Left lung (tissue), 10 donors: ENCODE results near the gene RBPJ. TPM values are rescaled to one million over a fixed set of nuclear protein-coding genes. Genes with fewer than 3 reads are reported as not detected.

Experiments
- ATAC-seq: fragments of 200-7000 bp; cut with Tn5 transposase; one replicate; pipeline ENCODE4 v1.9.1; 2020; ENCODE audit warnings: moderate library complexity
- DNase-seq, 4 donors: peaks; one replicate each; pipeline ENCODE4 v3.0.0-alpha.2; 2013 to 2020
- H3K27ac ChIP-seq, 2 donors: fragments of 200-600 bp; sonication (generic) in 1 of 2; one replicate each; pipeline versions ENCODE4 v1.5.0 to v1.8.0; 2020 to 2021
- H3K27me3 ChIP-seq, 2 donors: fragments of 200-600 bp; sonication (generic) in 1 of 2; one replicate each; pipeline versions ENCODE4 v1.5.0 to v1.8.0; 2020 to 2021
- H3K36me3 ChIP-seq, 2 donors: fragments of 200-600 bp; sonication (generic) in 1 of 2; one replicate each; pipeline versions ENCODE4 v1.5.0 to v1.8.0; 2020 to 2021
- H3K4me1 ChIP-seq, 2 donors: fragments of 200-600 bp; one replicate each; pipeline ENCODE4 v1.8.0; 2021
- H3K4me3 ChIP-seq, 2 donors: fragments of 200-600 bp; sonication (generic) in 1 of 2; one replicate each; pipeline versions ENCODE4 v1.5.0 to v1.8.0; 2020 to 2021; ENCODE audit warnings: mild to moderate bottlenecking in 1 of 2
- H3K9me3 ChIP-seq, 2 donors: fragments of 200-600 bp; sonication (generic) in 1 of 2; one replicate each; pipeline versions ENCODE4 v1.5.0 to v1.8.0; 2020 to 2021
- intact Hi-C, 2 donors: fragments of 100-400 bp; cut with DNase I; formaldehyde crosslinking; loops; one replicate each; pipeline versions ENCODE4 v1.11.2 to v1.14.2; 2022
- polyA plus RNA-seq, 6 donors: library from polyadenylated mRNA; unstranded; fragments of 120-200 nt; gene quantifications; one replicate each; pipeline ENCODE4 v1.2.1, GENCODE V29; 2013; ENCODE audit not compliant: insufficient read length in 6 of 6
- total RNA-seq, 2 donors: library from RNA; stranded (reverse); fragmentation: NEBNext Ultra II Directional; extraction: Animal tissue kit (Norgen Biotek cat#: 25700); gene quantifications; one replicate each; pipeline ENCODE4 v1.2.1, GENCODE V29; 2021
- TF ChIP-seq, protein P1 (sequence below), 2 donors: fragments of 200-600 bp; sonication (generic) in 1 of 2; IDR thresholded peaks; one replicate each; pipeline versions ENCODE4 v1.5.0 to v1.8.0; 2021; ENCODE audit warnings: antibody characterized with exemption in 2 of 2
- donor health status: DM: no; HTN: yes; CAD: no.
- donor health status: DM: no; HTN: no; CAD: no.

Gene RBPJ
- total and polyA plus RNA-seq, 8 donors, result 88.6 to 127 (median 105) TPM

DNA sequence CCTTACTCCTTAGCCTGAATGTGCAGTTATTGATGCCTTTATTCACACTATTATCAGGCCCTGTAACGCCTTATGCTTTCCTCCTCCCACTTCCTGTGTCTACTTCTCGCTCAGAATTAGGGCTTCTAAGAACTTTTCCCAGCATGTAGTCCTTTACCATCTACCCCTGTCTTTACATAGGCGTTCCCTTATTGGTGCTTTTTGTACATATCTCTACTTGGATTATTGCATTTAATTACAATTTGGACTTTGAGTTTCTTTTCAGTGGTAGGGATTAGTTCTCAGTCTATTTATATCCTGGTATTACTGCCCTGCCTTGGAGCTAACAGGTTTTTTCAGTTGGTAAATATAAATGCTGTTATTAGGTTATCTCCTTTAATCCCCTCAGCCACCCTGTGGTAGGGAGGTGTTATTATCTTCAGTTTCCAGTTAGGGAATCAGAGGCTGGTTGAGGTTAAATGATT, 84.0 kb downstream of the RBPJ start:
- Histone ChIP-seq H3K27me3 (no peaks in the 10 kb centered on the region), H3K4me3 (no peak overlapping the region), H3K9me3 (peaks cover 0 to 14% of the 10 kb centered on the region in 2 donors), H3K4me1 (peaks cover 0 to 7% of the 10 kb centered on the region in 2 donors), H3K27ac (no peak overlapping the region), H3K36me3 (peaks cover 0 to 18% of the 10 kb centered on the region in 2 donors)
- no peak for DNase-seq
- intact Hi-C loops, result no loop called here
- TF ChIP-seq, protein P1, sequence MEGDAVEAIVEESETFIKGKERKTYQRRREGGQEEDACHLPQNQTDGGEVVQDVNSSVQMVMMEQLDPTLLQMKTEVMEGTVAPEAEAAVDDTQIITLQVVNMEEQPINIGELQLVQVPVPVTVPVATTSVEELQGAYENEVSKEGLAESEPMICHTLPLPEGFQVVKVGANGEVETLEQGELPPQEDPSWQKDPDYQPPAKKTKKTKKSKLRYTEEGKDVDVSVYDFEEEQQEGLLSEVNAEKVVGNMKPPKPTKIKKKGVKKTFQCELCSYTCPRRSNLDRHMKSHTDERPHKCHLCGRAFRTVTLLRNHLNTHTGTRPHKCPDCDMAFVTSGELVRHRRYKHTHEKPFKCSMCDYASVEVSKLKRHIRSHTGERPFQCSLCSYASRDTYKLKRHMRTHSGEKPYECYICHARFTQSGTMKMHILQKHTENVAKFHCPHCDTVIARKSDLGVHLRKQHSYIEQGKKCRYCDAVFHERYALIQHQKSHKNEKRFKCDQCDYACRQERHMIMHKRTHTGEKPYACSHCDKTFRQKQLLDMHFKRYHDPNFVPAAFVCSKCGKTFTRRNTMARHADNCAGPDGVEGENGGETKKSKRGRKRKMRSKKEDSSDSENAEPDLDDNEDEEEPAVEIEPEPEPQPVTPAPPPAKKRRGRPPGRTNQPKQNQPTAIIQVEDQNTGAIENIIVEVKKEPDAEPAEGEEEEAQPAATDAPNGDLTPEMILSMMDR (IDR thresholded peaks at IDR 0.05), result no peak
- ATAC-seq, result no peak

DNA sequence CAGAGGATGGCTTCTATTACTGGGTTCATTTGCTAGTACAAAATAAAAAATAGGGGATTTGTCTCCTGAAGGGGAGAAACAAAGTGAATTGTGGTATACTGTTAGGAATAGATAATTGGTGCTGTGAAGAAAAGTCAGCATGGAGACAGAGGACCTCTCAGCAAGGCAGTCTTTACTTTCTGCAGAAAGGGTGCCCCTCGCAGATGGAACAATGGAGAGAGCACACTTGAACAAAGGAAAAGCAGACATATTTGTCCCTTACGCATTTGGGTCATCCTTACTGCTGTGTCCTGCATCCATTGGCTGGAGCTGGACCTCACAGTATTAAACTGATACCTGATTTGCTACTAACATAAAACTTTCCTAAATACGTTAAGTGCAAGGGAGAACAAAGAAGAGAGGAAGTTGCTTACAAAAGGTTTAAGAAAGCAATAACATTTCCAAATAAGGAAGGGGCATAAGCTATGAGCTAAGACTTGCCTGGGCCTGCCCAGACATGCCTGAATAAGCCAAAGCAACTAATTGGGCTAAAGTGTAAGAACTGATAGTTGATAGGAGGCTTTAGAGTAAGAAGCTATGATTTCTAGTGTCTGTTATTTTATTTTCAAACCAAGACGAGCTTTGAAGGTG, 85.6 kb downstream of the RBPJ start:
- no peak overlapping the region for H3K4me3 ChIP-seq

DNA sequence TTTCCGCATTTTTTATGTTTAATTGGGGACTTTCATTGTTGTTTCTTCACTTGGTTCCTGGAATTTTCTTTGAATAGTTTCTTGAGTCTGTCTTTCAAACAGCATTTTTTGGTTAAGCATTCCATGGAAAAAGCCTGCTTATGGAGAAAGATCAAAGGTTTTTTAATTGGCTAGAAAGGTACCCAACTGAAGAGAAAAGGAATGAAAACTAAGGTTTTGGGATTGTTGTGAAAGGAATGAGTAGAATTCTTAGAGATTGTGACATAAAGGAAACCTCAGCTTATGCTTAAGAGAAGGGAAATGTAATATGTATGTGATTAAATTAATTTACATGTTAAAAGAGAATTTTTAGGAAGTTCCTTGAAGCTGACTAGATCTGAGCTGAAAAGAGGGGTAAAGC, 86.7 kb downstream of the RBPJ start:
- Histone ChIP-seq H3K9me3 (peaks cover 0 to 14% of the 10 kb centered on the region in 2 donors), H3K4me3 (no peak overlapping the region), H3K36me3 (peaks cover 0 to 18% of the 10 kb centered on the region in 2 donors), H3K27me3 (no peaks in the 10 kb centered on the region), H3K27ac (peak overlapping the region in 1 of 2 donors; percentile 34), H3K4me1 (peaks cover 0 to 9% of the 10 kb centered on the region in 2 donors)
- no peak for ATAC-seq
- intact Hi-C loops, result no loop called here
- no peak for DNase-seq
- TF ChIP-seq, protein P1 (IDR thresholded peaks at IDR 0.05), result no peak

More for the DNA sequence above, 85.6 kb downstream of the RBPJ start:
- Histone ChIP-seq H3K27me3 (no peaks in the 10 kb centered on the region), H3K4me1 (peaks cover 0 to 6% of the 10 kb centered on the region in 2 donors), H3K27ac (peak overlapping the region; percentile 2 to 15), H3K36me3 (peaks cover 0 to 18% of the 10 kb centered on the region in 2 donors), H3K9me3 (peaks cover 0 to 14% of the 10 kb centered on the region in 2 donors)
- TF ChIP-seq, protein P1 (IDR thresholded peaks at IDR 0.05), result no peak
- DNase-seq (no peak), ATAC-seq (no peak)
- intact Hi-C loops, result no loop called here

DNA sequence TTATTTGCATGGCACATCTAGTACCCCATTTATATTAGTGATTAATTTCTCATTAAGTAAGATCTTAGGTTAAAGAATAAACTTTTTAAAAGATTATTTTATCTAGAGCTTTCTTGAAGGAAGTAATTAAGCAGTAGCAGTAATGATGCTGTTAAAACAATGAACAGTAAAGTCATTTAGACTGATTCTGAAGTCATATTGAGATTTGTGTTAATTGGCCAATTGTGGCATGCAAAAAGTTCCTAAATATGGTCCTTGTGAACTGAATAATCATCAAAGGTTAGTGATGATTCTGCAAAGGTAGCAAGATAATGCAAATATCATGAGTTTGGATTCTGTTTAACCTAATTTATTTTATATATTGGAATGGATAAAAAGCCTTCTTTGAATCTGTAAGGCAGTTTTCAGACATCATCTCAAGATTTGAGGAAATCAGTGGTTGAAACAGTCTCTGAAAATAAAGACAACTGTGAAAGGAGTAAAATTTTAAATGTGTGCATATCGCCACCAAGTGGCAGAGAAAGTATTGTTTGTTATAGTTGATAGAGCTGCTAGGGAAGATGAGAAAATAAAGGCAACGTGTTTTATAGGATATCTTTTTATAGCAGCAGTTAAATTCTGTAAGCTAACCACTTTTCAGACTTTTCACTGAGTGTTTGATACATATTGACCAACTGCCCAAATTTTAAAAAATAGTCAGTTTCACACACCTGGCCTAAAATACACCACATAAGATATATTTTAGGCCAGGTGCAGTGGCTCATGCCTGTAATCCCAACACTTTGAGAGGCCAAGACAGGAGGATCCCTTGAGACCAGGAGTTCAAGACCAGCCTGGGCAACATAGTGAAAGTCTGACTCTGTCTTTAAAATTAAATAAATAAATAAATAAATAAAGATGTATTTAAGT, 89.8 kb downstream of the RBPJ start:
- Histone ChIP-seq H3K9me3 (peaks cover 0 to 13% of the 10 kb centered on the region in 2 donors), H3K4me1 (peaks cover 0 to 13% of the 10 kb centered on the region in 2 donors), H3K36me3 (peaks cover 0 to 23% of the 10 kb centered on the region in 2 donors), H3K27me3 (no peaks in the 10 kb centered on the region), H3K4me3 (no peak overlapping the region), H3K27ac (no peak overlapping the region)
- peak; percentile 62 for ATAC-seq
- intact Hi-C loops, result loop anchor here in 1 of 2 donors (5.0 kb wide), 1 partner anchor 83 kb away; no protein-coding TSS in a partner anchor
- DNase-seq, result peak in 2 of 4 donors; percentile 62 to 77
- TF ChIP-seq, protein P1 (IDR thresholded peaks at IDR 0.05), result peak; percentile 53 to 60
